RKO (cell line): Measurements from ENCODE around the gene PDXDC1.
A peak's percentile ranks its signal among the peaks of the same experiment; 100 is the strongest.
"Not testable (repeated sequence)": the region's sequence is repeated elsewhere in the genome, so short reads cannot be mapped to it uniquely, and the experiment has no call there.

Source experiments
- DNase-seq: peaks from one replicate; pipeline ENCODE4 v3.0.0-alpha.2; 2016; ENCODE audit warnings: low spot score

Gene PDXDC1

GRCh38 chr16:15015671-15016070, 40.8 kb downstream of the PDXDC1 start:
- DNase-seq = not testable (repeated sequence)

DNA sequence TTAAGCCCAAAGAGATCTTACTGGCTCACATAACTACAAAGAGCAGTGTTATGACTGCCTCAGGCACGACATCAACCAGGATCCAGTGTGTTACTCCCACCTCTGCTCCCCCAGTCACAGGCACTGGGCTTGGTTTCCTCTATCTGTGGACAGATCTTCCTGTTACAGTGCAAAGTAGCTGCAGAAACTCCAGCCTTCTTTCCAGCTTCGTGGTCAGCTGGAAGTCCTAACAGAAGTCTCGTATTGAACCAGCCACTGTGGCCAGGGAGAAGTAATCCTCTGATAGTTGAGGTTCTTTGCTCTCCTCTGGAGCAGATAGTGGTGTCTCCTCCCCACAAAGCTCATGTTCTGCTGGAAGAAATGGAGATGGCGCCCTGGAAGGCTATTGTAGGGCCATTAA, 41.5 kb downstream of the PDXDC1 start:
- not testable (repeated sequence) for DNase-seq

- not testable (repeated sequence) for DNase-seq
Measured at GRCh38 chr16:15016951-15017580, 42.2 kb downstream of the PDXDC1 start.

GRCh38 chr16:15021429-15021828, 46.6 kb downstream of the PDXDC1 start:
- not testable (repeated sequence) for DNase-seq

GRCh38 chr16:15022194-15022593, 47.4 kb downstream of the PDXDC1 start:
- DNase-seq = peak; percentile 91

- not testable (repeated sequence) for DNase-seq
Measured at GRCh38 chr16:15023381-15024077, 48.7 kb downstream of the PDXDC1 start.

GRCh38 chr16:15024858-15025199, 50.0 kb downstream of the PDXDC1 start:
- DNase-seq = not testable (repeated sequence)

- DNase-seq = not testable (repeated sequence)
Measured at GRCh38 chr16:15025234-15025951, 50.6 kb downstream of the PDXDC1 start.

DNA sequence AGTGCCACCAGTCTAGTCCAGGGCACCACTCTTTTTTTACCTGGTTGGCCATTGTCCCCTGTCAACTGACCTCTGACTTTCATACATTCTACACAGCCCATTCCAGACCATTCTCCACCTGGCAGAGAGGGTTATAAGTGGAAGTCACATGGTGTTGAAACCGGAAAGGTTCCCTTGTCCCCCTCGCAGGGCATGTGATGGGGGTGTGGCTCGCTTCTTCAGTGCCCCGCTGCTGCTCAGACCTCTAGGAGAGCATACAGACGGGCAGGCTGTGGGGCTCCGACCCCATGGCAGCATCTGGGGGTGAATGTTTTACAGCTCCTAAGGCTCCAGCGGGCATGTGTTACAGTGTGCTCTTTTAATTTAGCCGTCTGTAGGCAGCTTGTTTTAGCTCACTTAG, 52.2 kb downstream of the PDXDC1 start:
- not testable (repeated sequence) for DNase-seq

- not testable (repeated sequence) for DNase-seq
Measured at GRCh38 chr16:15027503-15028344, 52.9 kb downstream of the PDXDC1 start.

DNA sequence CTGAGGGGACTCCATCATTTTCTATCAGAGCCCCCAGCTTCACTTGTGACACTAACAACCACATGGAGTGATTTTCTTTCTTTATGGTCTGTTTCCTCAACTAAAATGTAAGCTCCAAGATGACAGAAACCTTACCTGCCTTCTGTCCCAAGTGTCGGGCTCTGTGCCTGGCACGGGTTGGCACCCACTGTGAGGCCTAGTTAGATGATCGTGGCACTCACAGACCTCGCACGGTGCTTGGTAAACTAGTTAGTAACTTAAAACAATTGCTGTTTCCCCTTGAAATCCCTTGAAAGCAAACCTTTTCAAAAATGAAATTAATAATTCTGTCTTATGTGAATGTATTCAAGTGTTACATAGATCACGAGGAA, 53.5 kb downstream of the PDXDC1 start:
- not testable (repeated sequence) for DNase-seq

GRCh38 chr16:15028801-15029698, 54.2 kb downstream of the PDXDC1 start:
- DNase-seq = peak; percentile 47

- DNase-seq = not testable (repeated sequence)
Measured at GRCh38 chr16:15029749-15030148, 54.9 kb downstream of the PDXDC1 start.

GRCh38 chr16:15031179-15031578, 56.4 kb downstream of the PDXDC1 start:
- DNase-seq = no peak

DNA sequence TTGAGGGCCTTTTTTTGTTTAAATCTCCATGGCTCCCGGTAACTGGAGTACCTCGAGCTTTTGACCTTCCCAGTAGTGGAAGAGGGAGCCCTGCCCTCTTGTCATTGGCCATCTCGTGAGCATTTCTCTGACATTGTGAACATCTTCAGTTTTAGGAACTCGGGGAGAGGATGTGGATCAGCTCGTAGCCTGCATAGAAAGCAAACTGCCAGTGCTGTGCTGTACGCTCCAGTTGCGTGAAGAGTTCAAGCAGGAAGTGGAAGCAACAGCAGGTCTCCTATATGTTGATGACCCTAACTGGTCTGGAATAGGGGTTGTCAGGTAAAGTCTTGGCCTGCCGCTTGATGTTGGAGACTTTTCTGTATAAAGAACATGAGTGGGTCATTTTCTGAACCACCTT, 56.8 kb downstream of the PDXDC1 start:
- DNase-seq = no peak

- no peak for DNase-seq
Measured at GRCh38 chr16:15032547-15033308, 57.9 kb downstream of the PDXDC1 start.

DNA sequence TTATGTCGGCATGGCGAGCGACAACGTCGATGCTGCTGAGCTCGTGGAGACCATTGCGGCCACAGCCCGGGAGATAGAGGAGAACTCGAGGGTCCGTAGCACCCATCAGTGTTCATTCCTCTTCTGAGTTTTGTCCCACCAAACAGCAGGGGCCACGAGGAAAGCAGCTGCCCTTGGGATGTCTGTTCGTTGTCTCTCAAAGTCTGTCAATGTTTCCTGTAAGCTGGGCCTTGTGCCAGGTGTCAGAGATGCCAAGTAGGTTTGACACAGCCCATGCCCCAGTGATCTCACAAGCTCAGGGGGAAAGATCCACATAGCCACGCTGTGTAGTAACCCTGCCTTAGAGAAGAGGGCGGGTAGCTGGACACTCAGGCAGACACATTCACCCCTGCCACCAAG, 58.5 kb downstream of the PDXDC1 start:
- DNase-seq = no peak

DNA sequence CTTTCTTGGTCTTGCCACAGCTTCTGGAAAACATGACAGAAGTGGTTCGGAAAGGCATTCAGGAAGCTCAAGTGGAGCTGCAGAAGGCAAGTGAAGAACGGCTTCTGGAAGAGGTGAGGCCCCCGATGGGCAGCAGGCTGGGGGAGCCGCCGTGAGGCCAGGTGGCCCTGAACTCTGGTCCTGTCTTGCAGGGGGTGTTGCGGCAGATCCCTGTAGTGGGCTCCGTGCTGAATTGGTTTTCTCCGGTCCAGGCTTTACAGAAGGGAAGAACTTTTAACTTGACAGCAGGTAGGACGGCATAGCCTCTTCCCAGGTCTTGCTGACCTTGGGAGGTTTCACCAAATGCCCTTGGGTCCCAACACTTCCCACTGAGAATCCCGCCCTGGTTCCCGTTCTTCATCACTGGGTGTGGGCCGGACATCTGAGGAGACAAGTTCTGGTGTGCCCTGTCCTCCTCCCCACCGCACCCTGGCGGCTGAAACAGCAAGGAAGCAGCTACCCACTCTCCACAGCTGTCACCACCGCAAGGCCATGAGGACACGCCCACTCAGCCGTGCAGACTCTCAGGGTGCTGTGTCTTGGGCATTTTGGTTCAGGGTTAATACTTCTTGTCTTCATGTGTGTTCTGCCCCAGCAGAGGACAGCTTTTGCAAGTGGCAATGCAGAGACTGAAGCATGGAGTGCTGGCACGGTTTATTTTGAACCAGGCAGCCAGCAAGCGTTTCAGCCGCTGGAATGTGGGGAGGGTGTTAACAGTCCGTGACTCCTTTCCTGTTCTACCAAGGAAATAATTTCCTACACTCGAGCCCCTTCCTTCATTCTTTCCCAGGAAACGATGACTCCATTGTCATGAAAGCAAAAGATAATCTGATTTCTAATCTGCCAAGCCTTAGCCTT, 59.7 kb downstream of the PDXDC1 start:
- DNase-seq = no peak

GRCh38 chr16:15035163-15035729, 60.4 kb downstream of the PDXDC1 start:
- DNase-seq = no peak
